SK-N-MC (cell line): Measurements from ENCODE around the gene SUN1.

ENCODE experiments used
- DNase-seq: peaks from one replicate; pipeline ENCODE4 v3.0.0-alpha.2; 2011; ENCODE audit warnings: low read depth, low spot score
- H3K27ac ChIP-seq: fragments of 200-600 bp; sonication (generic); 2 replicates; pipeline ENCODE4 v1.5.1; 2016; ENCODE audit warnings: mixed run types
- H3K36me3 ChIP-seq: fragments of 200-600 bp; sonication (generic); 2 replicates; pipeline ENCODE4 v1.6.1; 2017; ENCODE audit warnings: antibody characterized with exemption, low read length, mixed read lengths; ENCODE audit not compliant: insufficient read depth
- H3K4me3 ChIP-seq: fragments of 200-600 bp; sonication (generic); 2 replicates; pipeline ENCODE4 v1.5.1; 2016
- H3K9ac ChIP-seq: fragments of 200-600 bp; sonication (generic); 2 replicates; pipeline ENCODE4 v1.8.0; 2017; ENCODE audit warnings: mixed run types, mixed read lengths; ENCODE audit not compliant: insufficient read length
- H3K9me3 ChIP-seq: fragments of 200-600 bp; sonication (generic); 2 replicates; pipeline ENCODE4 v1.6.1; 2017; ENCODE audit warnings: low read depth, mild to moderate bottlenecking, antibody characterized with exemption, low read length, moderate library complexity, mixed read lengths
- EZH2 ChIP-seq: fragments of 200-600 bp; sonication (generic); IDR thresholded peaks from one replicate; pipeline ENCODE4 v1.6.1; 2017; ENCODE audit warnings: antibody characterized with exemption
- FOXP2 ChIP-seq: optimal IDR thresholded peaks from 2 replicates; pipeline ENCODE3; 2011; ENCODE audit warnings: mild to moderate bottlenecking, moderate library complexity; ENCODE audit not compliant: insufficient read depth; ENCODE audit errors: extremely low read length, control extremely low read depth
- POLR2AphosphoS5 ChIP-seq: IDR thresholded peaks from 2 replicates; pipeline ENCODE4 v1.6.1; 2012; ENCODE audit warnings: mild to moderate bottlenecking, low read depth, low read length, borderline replicate concordance

SUN1 gene

GRCh38 chr7:886626-887487, 54.6 kb downstream of the SUN1 start:
- DNase-seq, result no peak
- H3K9ac ChIP-seq, result no peak overlapping the region
- H3K27ac ChIP-seq, result no peak overlapping the region
- no peaks in the 10 kb centered on the region for H3K9me3 ChIP-seq
- TF ChIP-seq EZH2 (no peak), POLR2AphosphoS5 (no peak), FOXP2 (no peak)
- H3K4me3 ChIP-seq, result no peak overlapping the region
- H3K36me3 ChIP-seq, result no peaks in the 10 kb centered on the region; the same call in 1 of the 2 replicates

- no peak overlapping the region for H3K9ac ChIP-seq
- H3K4me3 ChIP-seq, result no peak overlapping the region
- DNase-seq, result no peak
- H3K9me3 ChIP-seq, result no peaks in the 10 kb centered on the region
- peaks cover 4% of the 10 kb centered on the region; the same call in 1 of the 2 replicates for H3K36me3 ChIP-seq
- H3K27ac ChIP-seq, result no peak overlapping the region
- no peak for TF ChIP-seq EZH2
- no peak for TF ChIP-seq POLR2AphosphoS5
- TF ChIP-seq FOXP2, result no peak
Observed at GRCh38 chr7:887488-887820, 55.2 kb downstream of the SUN1 start.

- Histone ChIP-seq H3K9me3 (no peaks in the 10 kb centered on the region), H3K9ac (no peak overlapping the region), H3K36me3 (peaks cover 4% of the 10 kb centered on the region; the same call in 1 of the 2 replicates), H3K4me3 (no peak overlapping the region), H3K27ac (no peak overlapping the region)
- TF ChIP-seq EZH2 (no peak), POLR2AphosphoS5 (no peak), FOXP2 (no peak)
- no peak for DNase-seq
Observed at GRCh38 chr7:888081-889024, 56.1 kb downstream of the SUN1 start.

DNA sequence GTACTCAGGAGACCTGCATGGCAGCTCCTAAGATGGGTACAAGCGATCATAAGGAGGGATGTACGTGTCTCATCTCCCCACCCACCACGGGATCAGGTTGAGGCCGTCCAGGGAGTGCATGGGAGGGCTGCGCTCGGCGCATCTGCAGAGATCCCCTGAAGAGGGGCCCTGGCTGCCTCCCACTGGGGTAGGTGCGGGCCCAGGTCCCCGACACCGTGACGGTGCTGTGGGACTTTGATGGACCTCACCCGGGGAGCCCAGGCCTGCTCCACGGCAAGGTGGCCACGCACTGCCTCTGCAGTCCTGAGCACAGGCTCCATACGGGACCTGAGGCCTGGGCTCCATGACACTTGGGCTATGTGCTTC, 56.7 kb downstream of the SUN1 start:
- TF ChIP-seq EZH2, result no peak
- TF ChIP-seq POLR2AphosphoS5, result no peak
- TF ChIP-seq FOXP2, result no peak
- H3K9ac ChIP-seq, result no peak overlapping the region
- H3K36me3 ChIP-seq, result peaks cover 8% of the 10 kb centered on the region; the same call in 1 of the 2 replicates
- DNase-seq, result no peak
- no peak overlapping the region for H3K4me3 ChIP-seq
- no peak overlapping the region for H3K27ac ChIP-seq
- H3K9me3 ChIP-seq, result no peaks in the 10 kb centered on the region

- TF ChIP-seq FOXP2, result no peak
- no peak for TF ChIP-seq EZH2
- no peak for TF ChIP-seq POLR2AphosphoS5
- H3K27ac ChIP-seq, result no peak overlapping the region
- H3K9me3 ChIP-seq, result no peaks in the 10 kb centered on the region
- H3K9ac ChIP-seq, result no peak overlapping the region
- DNase-seq, result no peak
- H3K36me3 ChIP-seq, result peaks cover 11% of the 10 kb centered on the region; the same call in 1 of the 2 replicates
- H3K4me3 ChIP-seq, result no peak overlapping the region
Observed at GRCh38 chr7:889391-889790, 57.1 kb downstream of the SUN1 start.

DNA sequence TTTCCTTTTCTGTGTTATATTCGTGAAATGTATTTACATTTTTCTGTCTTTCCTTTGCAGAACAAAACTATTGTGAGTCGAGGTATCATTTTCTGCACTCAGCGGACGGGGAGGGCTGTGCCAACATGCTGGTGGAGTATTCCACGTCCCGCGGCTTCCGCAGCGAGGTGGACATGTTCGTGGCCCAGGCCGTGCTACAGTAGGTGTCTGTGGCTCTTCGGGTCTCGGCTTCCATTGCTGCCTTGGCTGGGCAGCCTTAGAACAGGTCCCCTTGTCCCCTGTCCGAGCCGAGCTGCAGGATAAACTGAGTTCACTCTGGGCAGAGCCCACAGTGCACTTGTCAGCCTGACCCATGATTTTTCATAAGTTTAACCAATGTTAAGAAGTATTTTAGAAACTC, 58.6 kb downstream of the SUN1 start:
- TF ChIP-seq FOXP2 (no peak), EZH2 (no peak), POLR2AphosphoS5 (no peak)
- Histone ChIP-seq H3K36me3 (peaks cover 13% of the 10 kb centered on the region; the same call in 1 of the 2 replicates), H3K4me3 (no peak overlapping the region)

DNA sequence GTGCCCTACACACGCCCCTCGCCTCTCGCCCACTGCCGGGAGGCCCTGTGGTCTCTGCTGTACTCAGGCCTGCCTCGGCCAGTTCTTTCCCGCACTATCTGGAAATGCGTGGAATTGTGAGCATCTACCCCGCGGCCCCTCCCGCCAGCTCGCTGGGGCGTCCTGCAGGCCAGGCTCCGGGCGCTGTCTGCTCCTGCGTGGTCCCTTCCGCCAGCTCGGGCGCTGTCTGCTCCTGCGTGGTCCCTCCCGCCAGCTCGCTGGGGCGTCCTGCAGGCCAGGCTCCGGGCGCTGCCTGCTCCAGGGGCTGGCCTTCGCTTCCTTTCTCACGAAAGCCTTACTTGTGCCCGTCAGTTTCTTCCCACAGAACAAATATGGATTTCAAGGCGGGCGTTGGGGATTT, 59.0 kb downstream of the SUN1 start:
- Histone ChIP-seq H3K36me3 (peaks cover 13% of the 10 kb centered on the region; the same call in 1 of the 2 replicates), H3K27ac (no peak overlapping the region), H3K4me3 (no peak overlapping the region), H3K9me3 (no peaks in the 10 kb centered on the region), H3K9ac (no peak overlapping the region)
- DNase-seq, result no peak
- TF ChIP-seq EZH2 (no peak), FOXP2 (no peak), POLR2AphosphoS5 (no peak)

More for the DNA sequence above, 58.6 kb downstream of the SUN1 start:
- no peaks in the 10 kb centered on the region for H3K9me3 ChIP-seq
- H3K27ac ChIP-seq, result no peak overlapping the region
- no peak for DNase-seq
- H3K9ac ChIP-seq, result no peak overlapping the region

DNA sequence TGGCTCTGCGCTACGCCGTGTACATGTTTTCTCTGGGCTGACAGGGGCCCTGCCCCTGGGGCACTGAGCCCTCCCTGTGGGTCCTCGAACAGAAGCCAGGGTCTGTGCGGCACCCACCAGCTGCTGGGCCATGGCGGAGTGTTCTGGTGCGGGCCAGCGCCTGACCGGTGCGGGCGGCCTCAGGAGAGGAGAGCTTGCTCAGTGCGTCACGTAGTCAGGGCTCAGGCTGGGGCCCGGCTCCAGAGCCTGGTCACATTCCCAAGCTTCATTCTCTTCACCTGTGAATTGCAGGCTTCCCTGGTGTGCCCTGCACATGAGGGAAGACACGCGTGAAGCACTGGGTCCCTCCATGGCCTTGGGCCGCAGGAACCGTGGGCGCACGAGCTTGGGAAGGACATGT, 59.5 kb downstream of the SUN1 start:
- Histone ChIP-seq H3K36me3 (peaks cover 15% of the 10 kb centered on the region; the same call in 1 of the 2 replicates), H3K9me3 (no peaks in the 10 kb centered on the region), H3K27ac (no peak overlapping the region), H3K4me3 (no peak overlapping the region), H3K9ac (no peak overlapping the region)
- TF ChIP-seq FOXP2 (no peak), EZH2 (no peak), POLR2AphosphoS5 (no peak)
- DNase-seq, result no peak
